ENCODE results near the gene GRAP2. TPM values are rescaled to one million over a fixed set of nuclear protein-coding genes. Genes with fewer than 3 reads are reported as not detected.

Gene GRAP2
- total and polyA plus RNA-seq, 2 of the 13 experiments (the other 11 are each of a cell fraction or from before 2014, with no cell fraction given): 0.15 TPM; not detected in 1

DNA sequence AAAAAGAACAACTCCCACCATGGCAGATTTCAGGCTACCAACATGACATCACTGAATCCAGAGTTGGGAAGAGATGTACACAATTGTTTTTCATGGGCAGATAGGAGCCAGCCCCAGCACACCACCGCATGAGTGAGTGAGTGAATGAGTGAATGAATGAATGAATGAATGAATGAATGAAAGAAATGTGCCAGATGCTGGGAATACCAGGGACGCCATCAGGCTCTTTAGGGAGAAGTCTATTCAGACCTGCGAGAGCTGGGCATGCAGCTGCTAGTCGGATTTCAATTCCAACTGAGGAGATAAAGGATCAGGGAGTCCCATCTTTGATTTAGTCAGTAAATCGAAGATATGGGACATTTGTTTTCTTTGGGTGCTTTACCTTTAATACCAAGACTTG lies 78.6 kb downstream of the GRAP2 start:
- no peak overlapping the region for H3K4me2 ChIP-seq (ENCODE audit: low read depth, low read length)
- H3K79me2 ChIP-seq (ENCODE audit: insufficient read depth, low read length): no peaks in the 10 kb centered on the region
- no peak for TF ChIP-seq SRY (CRISPR knock-in tag; IDR thresholded peaks at IDR 0.05)
- TF ChIP-seq, protein P1, sequence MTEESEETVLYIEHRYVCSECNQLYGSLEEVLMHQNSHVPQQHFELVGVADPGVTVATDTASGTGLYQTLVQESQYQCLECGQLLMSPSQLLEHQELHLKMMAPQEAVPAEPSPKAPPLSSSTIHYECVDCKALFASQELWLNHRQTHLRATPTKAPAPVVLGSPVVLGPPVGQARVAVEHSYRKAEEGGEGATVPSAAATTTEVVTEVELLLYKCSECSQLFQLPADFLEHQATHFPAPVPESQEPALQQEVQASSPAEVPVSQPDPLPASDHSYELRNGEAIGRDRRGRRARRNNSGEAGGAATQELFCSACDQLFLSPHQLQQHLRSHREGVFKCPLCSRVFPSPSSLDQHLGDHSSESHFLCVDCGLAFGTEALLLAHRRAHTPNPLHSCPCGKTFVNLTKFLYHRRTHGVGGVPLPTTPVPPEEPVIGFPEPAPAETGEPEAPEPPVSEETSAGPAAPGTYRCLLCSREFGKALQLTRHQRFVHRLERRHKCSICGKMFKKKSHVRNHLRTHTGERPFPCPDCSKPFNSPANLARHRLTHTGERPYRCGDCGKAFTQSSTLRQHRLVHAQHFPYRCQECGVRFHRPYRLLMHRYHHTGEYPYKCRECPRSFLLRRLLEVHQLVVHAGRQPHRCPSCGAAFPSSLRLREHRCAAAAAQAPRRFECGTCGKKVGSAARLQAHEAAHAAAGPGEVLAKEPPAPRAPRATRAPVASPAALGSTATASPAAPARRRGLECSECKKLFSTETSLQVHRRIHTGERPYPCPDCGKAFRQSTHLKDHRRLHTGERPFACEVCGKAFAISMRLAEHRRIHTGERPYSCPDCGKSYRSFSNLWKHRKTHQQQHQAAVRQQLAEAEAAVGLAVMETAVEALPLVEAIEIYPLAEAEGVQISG (CRISPR knock-in tag; IDR thresholded peaks at IDR 0.05): no peak
- intact Hi-C loops (cut with micrococcal nuclease; ENCODE audit: unreplicated experiment): no loop called here
- FAIRE-seq: no peak
- no peaks in the 10 kb centered on the region for H3K4me1 ChIP-seq (ENCODE audit: insufficient read depth, low read length)
- no peak overlapping the region for H2AFZ ChIP-seq (ENCODE audit: low read length)
- no peak for DNase-seq (ENCODE audit: low spot score)
- CTCF ChIA-PET (ENCODE audit: low intra/inter-chr PET ratio, low total read pairs): no interaction called here
- H3K27ac ChIP-seq (ENCODE audit: extremely low read length, insufficient read depth, low read length): no peak overlapping the region
- POLR2A ChIA-PET: no interaction called here
- H3K36me3 ChIP-seq (replicated peaks in 1 of 2; ENCODE audit: control insufficient read depth in 1 of 2, insufficient read depth in 2 of 2, low read length in 2 of 2): no peaks in the 10 kb centered on the region
- in situ Hi-C loops (cut with HindIII; ENCODE audit: extremely low pct_ligation_motif_present, low pct_unique_long_range_greater_than_20kb): no loop called here
- H3K9ac ChIP-seq (ENCODE audit: insufficient read depth, low read depth, low read length): no peak overlapping the region
- BruUV-seq (replicated peaks): no TSS peak
- no peaks in the 10 kb centered on the region for H4K20me1 ChIP-seq (ENCODE audit: insufficient read depth, low read length)
- H3K4me3 ChIP-seq (replicated peaks in 1 of 3; ENCODE audit: insufficient read depth in 1 of 3, low read depth in 2 of 3, low read length in 3 of 3): no peak overlapping the region
- H3K27me3 ChIP-seq (ENCODE audit: control insufficient read depth in 1 of 2, insufficient read depth in 2 of 2, low read length in 2 of 2): peaks cover under 1 to 4% of the 10 kb centered on the region in 2 experiments; a peak in 3 of 5 replicates
- ATAC-seq: no peak
- H3K9me3 ChIP-seq (ENCODE audit: low read length): no peaks in the 10 kb centered on the region
- WGBS (ENCODE audit: low lambda C conversion rate): 38% methylated on average over 5 of the region's 5 CpGs

DNA sequence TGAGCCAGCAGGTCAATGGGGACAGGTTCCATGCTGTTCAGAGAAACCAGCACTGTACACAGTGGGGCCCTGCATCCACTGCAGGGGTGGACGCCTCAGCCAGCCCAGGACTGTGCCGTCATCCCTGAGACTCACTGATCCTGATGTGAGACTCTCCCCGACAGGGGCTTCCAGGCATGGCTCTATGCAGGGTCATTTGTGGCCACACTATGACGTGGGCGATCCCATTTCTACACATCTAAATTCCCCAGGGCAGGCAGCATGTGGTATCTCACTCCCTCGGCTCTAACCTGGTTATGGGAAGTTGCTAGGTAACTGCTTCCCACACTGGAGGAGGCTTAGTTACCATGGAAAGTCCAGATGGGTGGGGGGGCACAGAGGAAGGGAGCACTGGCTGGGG lies 79.7 kb downstream of the GRAP2 start:
- no peak overlapping the region for H3K4me2 ChIP-seq (ENCODE audit: low read depth, low read length)
- POLR2A ChIA-PET: no interaction called here
- no peaks in the 10 kb centered on the region for H3K4me1 ChIP-seq (ENCODE audit: insufficient read depth, low read length)
- H3K9me3 ChIP-seq (ENCODE audit: low read length): no peaks in the 10 kb centered on the region
- no peak overlapping the region for H2AFZ ChIP-seq (ENCODE audit: low read length)
- no peaks in the 10 kb centered on the region for H3K36me3 ChIP-seq (replicated peaks in 1 of 2; ENCODE audit: control insufficient read depth in 1 of 2, insufficient read depth in 2 of 2, low read length in 2 of 2)
- no peak for DNase-seq (ENCODE audit: low spot score)
- FAIRE-seq: no peak
- H3K79me2 ChIP-seq (ENCODE audit: insufficient read depth, low read length): no peaks in the 10 kb centered on the region
- no peak overlapping the region for H3K27ac ChIP-seq (ENCODE audit: extremely low read length, insufficient read depth, low read length)
- peaks cover 0 to 4% of the 10 kb centered on the region in 2 experiments; a peak in 1 of 5 replicates for H3K27me3 ChIP-seq (ENCODE audit: control insufficient read depth in 1 of 2, insufficient read depth in 2 of 2, low read length in 2 of 2)
- in situ Hi-C loops (cut with HindIII; ENCODE audit: extremely low pct_ligation_motif_present, low pct_unique_long_range_greater_than_20kb) (no loop called here), intact Hi-C loops (cut with micrococcal nuclease; ENCODE audit: unreplicated experiment) (no loop called here)
- BruUV-seq (replicated peaks): no TSS peak
- no peak overlapping the region for H3K4me3 ChIP-seq (replicated peaks in 1 of 3; ENCODE audit: insufficient read depth in 1 of 3, low read depth in 2 of 3, low read length in 3 of 3)
- ATAC-seq: no peak
- WGBS (ENCODE audit: low lambda C conversion rate): 20% methylated on average over 1 of the region's 6 CpGs
- H3K9ac ChIP-seq (ENCODE audit: insufficient read depth, low read depth, low read length): no peak overlapping the region
- H4K20me1 ChIP-seq (ENCODE audit: insufficient read depth, low read length): no peaks in the 10 kb centered on the region
- CTCF ChIA-PET (ENCODE audit: low intra/inter-chr PET ratio, low total read pairs): no interaction called here
- no peak for TF ChIP-seq ZSCAN12 (CRISPR knock-in tag; IDR thresholded peaks at IDR 0.05)
- no peak for TF ChIP-seq ZNF547 (CRISPR knock-in tag; IDR thresholded peaks at IDR 0.05)
- TF ChIP-seq, protein P2, sequence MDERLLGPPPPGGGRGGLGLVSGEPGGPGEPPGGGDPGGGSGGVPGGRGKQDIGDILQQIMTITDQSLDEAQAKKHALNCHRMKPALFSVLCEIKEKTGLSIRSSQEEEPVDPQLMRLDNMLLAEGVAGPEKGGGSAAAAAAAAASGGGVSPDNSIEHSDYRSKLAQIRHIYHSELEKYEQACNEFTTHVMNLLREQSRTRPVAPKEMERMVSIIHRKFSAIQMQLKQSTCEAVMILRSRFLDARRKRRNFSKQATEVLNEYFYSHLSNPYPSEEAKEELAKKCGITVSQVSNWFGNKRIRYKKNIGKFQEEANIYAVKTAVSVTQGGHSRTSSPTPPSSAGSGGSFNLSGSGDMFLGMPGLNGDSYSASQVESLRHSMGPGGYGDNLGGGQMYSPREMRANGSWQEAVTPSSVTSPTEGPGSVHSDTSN (CRISPR knock-in tag; IDR thresholded peaks at IDR 0.05): no peak
- TF ChIP-seq BORCS8-MEF2B (CRISPR knock-in tag; IDR thresholded peaks at IDR 0.05): no peak
- no peak for TF ChIP-seq PAF1 (CRISPR knock-in tag; IDR thresholded peaks at IDR 0.05)
- no peak for TF ChIP-seq ZNF44 (CRISPR knock-in tag; IDR thresholded peaks at IDR 0.05)
- no peak for TF ChIP-seq TCF7L2 (IDR thresholded peaks at IDR 0.05; ENCODE audit: low read depth, low read length)
- TF ChIP-seq MYNN (CRISPR knock-in tag; IDR thresholded peaks at IDR 0.05; ENCODE audit: low read depth): no peak
- no peak for TF ChIP-seq STAG1 (CRISPR knock-in tag; IDR thresholded peaks at IDR 0.05)
- TF ChIP-seq, protein P3, sequence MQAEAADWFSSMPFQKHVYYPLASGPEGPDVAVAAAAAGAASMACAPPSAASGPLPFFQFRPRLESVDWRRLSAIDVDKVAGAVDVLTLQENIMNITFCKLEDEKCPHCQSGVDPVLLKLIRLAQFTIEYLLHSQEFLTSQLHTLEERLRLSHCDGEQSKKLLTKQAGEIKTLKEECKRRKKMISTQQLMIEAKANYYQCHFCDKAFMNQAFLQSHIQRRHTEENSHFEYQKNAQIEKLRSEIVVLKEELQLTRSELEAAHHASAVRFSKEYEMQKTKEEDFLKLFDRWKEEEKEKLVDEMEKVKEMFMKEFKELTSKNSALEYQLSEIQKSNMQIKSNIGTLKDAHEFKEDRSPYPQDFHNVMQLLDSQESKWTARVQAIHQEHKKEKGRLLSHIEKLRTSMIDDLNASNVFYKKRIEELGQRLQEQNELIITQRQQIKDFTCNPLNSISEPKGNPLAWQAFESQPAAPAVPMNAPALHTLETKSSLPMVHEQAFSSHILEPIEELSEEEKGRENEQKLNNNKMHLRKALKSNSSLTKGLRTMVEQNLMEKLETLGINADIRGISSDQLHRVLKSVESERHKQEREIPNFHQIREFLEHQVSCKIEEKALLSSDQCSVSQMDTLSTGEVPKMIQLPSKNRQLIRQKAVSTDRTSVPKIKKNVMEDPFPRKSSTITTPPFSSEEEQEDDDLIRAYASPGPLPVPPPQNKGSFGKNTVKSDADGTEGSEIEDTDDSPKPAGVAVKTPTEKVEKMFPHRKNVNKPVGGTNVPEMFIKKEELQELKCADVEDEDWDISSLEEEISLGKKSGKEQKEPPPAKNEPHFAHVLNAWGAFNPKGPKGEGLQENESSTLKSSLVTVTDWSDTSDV (CRISPR knock-in tag; IDR thresholded peaks at IDR 0.05): no peak
- TF ChIP-seq HOXA5 (CRISPR knock-in tag; IDR thresholded peaks at IDR 0.05): no peak
- TF ChIP-seq ZMYM4 (CRISPR knock-in tag; IDR thresholded peaks at IDR 0.05): no peak
- no peak for TF ChIP-seq ZNF3 (CRISPR knock-in tag; IDR thresholded peaks at IDR 0.05)

Measured in HepG2 (cell line).